ENCODE results near the gene ATRNL1.
A peak's percentile ranks its signal among the peaks of the same experiment; 100 is the strongest.

Gene ATRNL1

DNA sequence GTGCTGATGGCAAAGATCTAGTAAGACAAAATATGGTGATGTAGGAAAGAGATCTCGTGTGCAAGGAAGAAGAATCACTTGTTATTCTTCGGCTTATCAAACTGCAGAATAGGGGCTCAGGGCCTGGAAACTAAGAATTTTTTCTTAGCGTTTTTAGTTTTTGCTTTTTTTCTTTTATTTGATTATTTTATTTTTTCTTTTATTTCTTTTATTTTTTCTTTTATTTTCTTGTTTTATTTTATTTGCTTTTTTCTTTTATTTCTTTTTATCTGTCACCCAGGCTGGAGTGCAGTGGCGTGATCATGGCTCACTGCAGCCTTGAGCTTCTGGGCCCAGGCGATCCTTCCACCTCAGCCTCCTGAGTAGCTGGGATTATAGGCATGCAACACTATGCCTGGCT is 70.0 kb downstream of the ATRNL1 start:
- Histone ChIP-seq H4K20me1 (ENCODE audit: insufficient read depth, low read length) (no peaks in the 10 kb centered on the region), H3K9me3 (ENCODE audit: insufficient read depth, low read length) (no peaks in the 10 kb centered on the region), H3K4me2 (ENCODE audit: low read length) (no peak overlapping the region), H3K4me3 (ENCODE audit: low read length) (no peak overlapping the region), H3K79me2 (ENCODE audit: low read length) (no peaks in the 10 kb centered on the region), H3K36me3 (replicated peaks; ENCODE audit: low read depth, low read length) (no peaks in the 10 kb centered on the region), H3K4me1 (ENCODE audit: low read length) (no peaks in the 10 kb centered on the region), H3K27ac (ENCODE audit: low read length) (no peak overlapping the region), H3K9ac (ENCODE audit: low read length) (no peak overlapping the region), H3K27me3 (ENCODE audit: low read depth, low read length) (no peaks in the 10 kb centered on the region), H2AFZ (ENCODE audit: low read depth, low read length) (no peak overlapping the region)
- TF ChIP-seq, protein P1, sequence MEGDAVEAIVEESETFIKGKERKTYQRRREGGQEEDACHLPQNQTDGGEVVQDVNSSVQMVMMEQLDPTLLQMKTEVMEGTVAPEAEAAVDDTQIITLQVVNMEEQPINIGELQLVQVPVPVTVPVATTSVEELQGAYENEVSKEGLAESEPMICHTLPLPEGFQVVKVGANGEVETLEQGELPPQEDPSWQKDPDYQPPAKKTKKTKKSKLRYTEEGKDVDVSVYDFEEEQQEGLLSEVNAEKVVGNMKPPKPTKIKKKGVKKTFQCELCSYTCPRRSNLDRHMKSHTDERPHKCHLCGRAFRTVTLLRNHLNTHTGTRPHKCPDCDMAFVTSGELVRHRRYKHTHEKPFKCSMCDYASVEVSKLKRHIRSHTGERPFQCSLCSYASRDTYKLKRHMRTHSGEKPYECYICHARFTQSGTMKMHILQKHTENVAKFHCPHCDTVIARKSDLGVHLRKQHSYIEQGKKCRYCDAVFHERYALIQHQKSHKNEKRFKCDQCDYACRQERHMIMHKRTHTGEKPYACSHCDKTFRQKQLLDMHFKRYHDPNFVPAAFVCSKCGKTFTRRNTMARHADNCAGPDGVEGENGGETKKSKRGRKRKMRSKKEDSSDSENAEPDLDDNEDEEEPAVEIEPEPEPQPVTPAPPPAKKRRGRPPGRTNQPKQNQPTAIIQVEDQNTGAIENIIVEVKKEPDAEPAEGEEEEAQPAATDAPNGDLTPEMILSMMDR (IDR thresholded peaks at IDR 0.05; ENCODE audit: low read depth, low read length) = no peak
- TF ChIP-seq EZH2phosphoT487 (IDR thresholded peaks at IDR 0.05; ENCODE audit: low read depth) = no peak

DNA sequence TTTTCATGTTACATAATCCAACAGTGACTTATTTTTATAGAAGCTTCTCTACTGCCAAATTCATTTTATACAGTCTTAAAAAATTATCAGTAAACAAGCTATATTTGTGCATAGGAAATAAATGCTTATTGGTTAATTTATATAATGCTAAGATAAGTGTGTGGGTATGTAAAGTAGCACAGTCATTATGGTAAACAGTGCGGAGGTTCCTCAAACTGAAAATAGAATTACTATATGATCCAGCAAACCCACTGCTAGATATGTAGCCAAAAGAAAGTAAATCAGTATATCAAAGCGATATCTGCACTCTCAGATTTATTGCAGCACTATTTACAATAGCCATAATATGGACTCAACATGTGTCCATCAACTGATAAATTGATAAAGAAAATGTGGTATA is 71.1 kb downstream of the ATRNL1 start:
- no peaks in the 10 kb centered on the region for H3K4me1 ChIP-seq (ENCODE audit: low read length)
- TF ChIP-seq, protein P1 (IDR thresholded peaks at IDR 0.05; ENCODE audit: low read depth, low read length) = no peak
- TF ChIP-seq EZH2phosphoT487 (IDR thresholded peaks at IDR 0.05; ENCODE audit: low read depth) = no peak
- no peaks in the 10 kb centered on the region for H3K27me3 ChIP-seq (ENCODE audit: low read depth, low read length)
- H3K4me3 ChIP-seq (ENCODE audit: low read length) = no peak overlapping the region
- H3K79me2 ChIP-seq (ENCODE audit: low read length) = no peaks in the 10 kb centered on the region
- H3K27ac ChIP-seq (ENCODE audit: low read length) = no peak overlapping the region
- no peaks in the 10 kb centered on the region for H4K20me1 ChIP-seq (ENCODE audit: insufficient read depth, low read length)
- no peaks in the 10 kb centered on the region for H3K36me3 ChIP-seq (replicated peaks; ENCODE audit: low read depth, low read length)
- no peak overlapping the region for H2AFZ ChIP-seq (ENCODE audit: low read depth, low read length)
- H3K9ac ChIP-seq (ENCODE audit: low read length) = no peak overlapping the region
- H3K9me3 ChIP-seq (ENCODE audit: insufficient read depth, low read length) = no peaks in the 10 kb centered on the region
- H3K4me2 ChIP-seq (ENCODE audit: low read length) = no peak overlapping the region

DNA sequence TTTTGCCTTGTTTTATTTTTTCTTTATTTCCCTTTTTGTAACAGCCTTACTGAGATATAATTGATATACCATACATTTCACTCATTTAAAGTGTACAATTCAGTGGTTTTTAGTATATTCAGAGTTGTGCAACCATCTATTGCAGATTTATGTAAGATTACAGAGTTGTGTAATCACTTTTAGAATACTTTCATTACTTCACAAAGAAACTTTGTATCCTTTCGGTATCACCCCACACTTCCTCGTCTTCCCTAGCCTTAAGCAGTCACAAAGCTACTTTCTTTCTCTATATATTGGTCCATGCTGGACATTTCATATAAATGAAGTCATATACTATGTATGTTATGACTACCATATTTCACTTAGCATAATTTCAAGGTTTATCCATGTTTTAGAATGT is 74.6 kb downstream of the ATRNL1 start:
- TF ChIP-seq EZH2phosphoT487 (IDR thresholded peaks at IDR 0.05; ENCODE audit: low read depth) = no peak
- TF ChIP-seq, protein P1 (IDR thresholded peaks at IDR 0.05; ENCODE audit: low read depth, low read length) = no peak
- no peak overlapping the region for H2AFZ ChIP-seq (ENCODE audit: low read depth, low read length)
- no peaks in the 10 kb centered on the region for H4K20me1 ChIP-seq (ENCODE audit: insufficient read depth, low read length)
- H3K4me1 ChIP-seq (ENCODE audit: low read length) = no peaks in the 10 kb centered on the region
- no peak overlapping the region for H3K4me2 ChIP-seq (ENCODE audit: low read length)
- H3K9me3 ChIP-seq (ENCODE audit: insufficient read depth, low read length) = no peaks in the 10 kb centered on the region
- no peak overlapping the region for H3K27ac ChIP-seq (ENCODE audit: low read length)
- H3K9ac ChIP-seq (ENCODE audit: low read length) = no peak overlapping the region
- no peaks in the 10 kb centered on the region for H3K27me3 ChIP-seq (ENCODE audit: low read depth, low read length)
- H3K36me3 ChIP-seq (replicated peaks; ENCODE audit: low read depth, low read length) = no peaks in the 10 kb centered on the region
- H3K79me2 ChIP-seq (ENCODE audit: low read length) = no peaks in the 10 kb centered on the region
- no peak overlapping the region for H3K4me3 ChIP-seq (ENCODE audit: low read length)

DNA sequence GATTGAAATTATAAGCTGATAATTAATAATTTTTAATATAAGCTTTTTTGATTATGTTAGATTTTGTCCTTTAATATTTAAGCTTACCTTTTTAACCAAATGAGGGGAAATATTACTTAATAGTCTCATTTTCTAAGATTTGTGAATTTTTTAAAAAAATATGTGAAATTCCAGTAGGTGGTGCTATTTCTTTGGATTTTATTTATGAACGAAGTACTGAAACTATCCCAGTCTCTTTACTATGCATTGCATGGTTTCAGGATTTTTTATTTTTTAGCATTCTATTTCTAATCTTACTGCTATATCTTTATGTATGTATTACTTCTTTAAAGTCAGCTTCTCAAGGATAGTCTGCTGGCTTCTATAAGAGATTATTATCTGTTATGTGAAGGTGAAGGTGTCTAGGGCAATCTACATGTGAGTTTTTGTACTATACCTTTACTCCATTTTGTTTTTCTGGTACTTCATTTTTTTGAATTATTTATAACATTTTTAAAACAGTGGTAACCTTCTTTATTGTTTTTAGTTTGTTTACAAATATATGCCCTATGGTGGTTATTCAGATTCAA is 78.3 kb downstream of the ATRNL1 start:
- Histone ChIP-seq H3K79me2 (ENCODE audit: low read length) (no peaks in the 10 kb centered on the region), H3K27ac (ENCODE audit: low read length) (no peak overlapping the region), H3K27me3 (ENCODE audit: low read depth, low read length) (no peaks in the 10 kb centered on the region), H3K9ac (ENCODE audit: low read length) (no peak overlapping the region), H4K20me1 (ENCODE audit: insufficient read depth, low read length) (no peaks in the 10 kb centered on the region), H3K4me3 (ENCODE audit: low read length) (no peak overlapping the region), H3K4me1 (ENCODE audit: low read length) (no peaks in the 10 kb centered on the region), H3K9me3 (ENCODE audit: insufficient read depth, low read length) (no peaks in the 10 kb centered on the region), H2AFZ (ENCODE audit: low read depth, low read length) (no peak overlapping the region), H3K4me2 (ENCODE audit: low read length) (no peak overlapping the region), H3K36me3 (replicated peaks; ENCODE audit: low read depth, low read length) (no peaks in the 10 kb centered on the region)
- TF ChIP-seq EZH2phosphoT487 (IDR thresholded peaks at IDR 0.05; ENCODE audit: low read depth) = no peak
- TF ChIP-seq, protein P1 (IDR thresholded peaks at IDR 0.05; ENCODE audit: low read depth, low read length) = peak; percentile 43
